NCI-H1092 (cell line): ENCODE data around the gene PXMP4.
"Not testable (repeated sequence)": the region's sequence is repeated elsewhere in the genome, so short reads cannot be mapped to it uniquely, and the experiment has no call there.

Experiments
- DNase-seq: peaks from one replicate; lab custom pipeline; 2025; lab: John Stamatoyannopoulos, UW

PXMP4 gene, protein sequence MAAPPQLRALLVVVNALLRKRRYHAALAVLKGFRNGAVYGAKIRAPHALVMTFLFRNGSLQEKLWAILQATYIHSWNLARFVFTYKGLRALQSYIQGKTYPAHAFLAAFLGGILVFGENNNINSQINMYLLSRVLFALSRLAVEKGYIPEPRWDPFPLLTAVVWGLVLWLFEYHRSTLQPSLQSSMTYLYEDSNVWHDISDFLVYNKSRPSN

DNA sequence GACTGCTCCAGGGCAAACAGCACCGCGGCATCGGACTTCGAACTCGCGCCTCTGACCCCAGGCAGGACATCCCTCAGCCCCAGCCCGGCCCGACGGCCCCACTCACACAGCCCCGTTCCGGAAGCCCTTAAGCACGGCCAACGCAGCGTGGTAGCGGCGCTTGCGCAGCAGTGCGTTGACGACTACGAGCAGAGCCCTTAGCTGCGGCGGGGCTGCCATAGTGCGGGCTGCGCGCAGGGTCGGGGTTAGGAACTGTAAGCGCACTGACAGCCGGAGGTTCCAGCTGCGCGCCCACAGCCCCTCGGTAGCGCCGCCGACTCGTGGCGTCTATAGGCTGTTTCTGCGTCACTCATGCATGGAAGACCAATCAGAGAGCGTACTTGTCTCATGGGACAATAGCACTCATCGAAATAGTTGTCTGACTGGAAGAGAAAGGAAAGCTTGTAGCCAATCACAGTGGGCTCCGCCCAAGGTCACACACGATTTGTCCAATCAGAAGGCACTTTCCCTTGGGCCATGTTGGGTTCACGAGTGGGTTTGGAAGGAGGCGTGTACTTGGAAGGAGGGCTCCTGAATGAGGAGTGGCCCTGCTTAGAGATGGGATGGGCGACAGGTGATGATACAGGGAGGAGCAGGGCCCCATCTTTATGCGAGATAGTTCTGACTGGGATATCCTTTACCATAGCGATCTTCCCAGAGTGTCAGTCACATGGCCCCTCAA is at the start of gene PXMP4:
Gene PXMP4, minus strand, starts transcription at position 322 of the 721 bp plus-strand sequence. Its CDS starts 103 bp downstream, at position 219.
- DNase-seq, result peak; percentile 98

DNA sequence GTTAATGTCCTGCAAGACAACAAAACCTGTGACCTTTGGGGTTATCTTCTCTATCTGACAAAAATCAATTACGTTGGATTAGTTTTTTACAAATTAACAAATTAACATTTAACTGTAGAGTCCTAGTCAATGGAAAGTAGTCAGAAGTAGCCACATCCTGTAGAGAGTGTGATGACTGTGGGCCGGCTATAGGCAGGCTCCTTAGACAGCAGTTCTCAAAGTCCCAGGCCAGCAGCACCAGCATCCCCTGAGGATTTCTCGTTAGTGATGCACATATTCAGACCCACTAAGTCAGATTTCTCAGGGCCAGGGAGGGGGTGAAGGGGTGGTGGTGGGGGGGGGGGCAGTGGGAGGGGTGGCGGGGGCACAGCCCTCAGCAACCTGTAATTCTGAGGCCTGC is 48.9 kb upstream of the PXMP4 start:
- no peak for DNase-seq

DNA sequence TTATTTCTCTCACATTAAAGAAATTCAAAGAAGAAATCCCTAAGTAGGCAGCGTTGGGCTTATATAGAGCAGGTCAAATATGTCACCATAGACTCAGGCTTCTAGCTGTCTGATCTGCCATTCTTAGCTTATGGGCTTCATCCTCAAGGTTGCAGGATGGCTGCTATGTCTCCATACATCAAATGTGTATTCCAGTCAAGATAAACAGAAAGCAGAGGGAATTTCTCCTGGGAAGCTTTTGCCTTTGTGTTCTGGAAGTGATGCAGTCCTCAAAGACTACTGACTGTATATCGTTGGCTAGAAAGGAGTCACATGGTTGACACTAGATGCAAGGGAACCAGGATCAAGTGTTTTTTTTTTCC is 47.6 kb upstream of the PXMP4 start:
- DNase-seq, result no peak

DNA sequence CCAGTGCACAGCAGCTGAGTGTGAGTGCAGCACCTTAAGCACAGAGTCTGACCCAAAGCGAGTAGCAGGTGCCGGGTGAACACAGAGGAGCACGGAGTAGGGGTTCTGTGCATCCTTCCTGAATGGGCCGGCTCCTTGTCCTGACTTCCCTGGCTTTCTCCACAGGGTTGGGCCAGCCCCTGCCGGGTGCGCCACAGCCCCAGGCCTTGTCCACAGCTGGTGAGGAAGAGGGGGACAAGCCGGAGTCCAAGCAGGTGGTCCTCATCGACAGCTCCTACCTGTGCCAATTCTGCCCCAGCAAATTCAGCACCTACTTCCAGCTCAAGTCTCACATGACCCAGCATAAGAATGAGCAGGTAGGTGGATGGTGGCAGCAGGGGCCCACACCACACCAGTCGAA is 46.6 kb upstream of the PXMP4 start:
- DNase-seq, result no peak

DNA sequence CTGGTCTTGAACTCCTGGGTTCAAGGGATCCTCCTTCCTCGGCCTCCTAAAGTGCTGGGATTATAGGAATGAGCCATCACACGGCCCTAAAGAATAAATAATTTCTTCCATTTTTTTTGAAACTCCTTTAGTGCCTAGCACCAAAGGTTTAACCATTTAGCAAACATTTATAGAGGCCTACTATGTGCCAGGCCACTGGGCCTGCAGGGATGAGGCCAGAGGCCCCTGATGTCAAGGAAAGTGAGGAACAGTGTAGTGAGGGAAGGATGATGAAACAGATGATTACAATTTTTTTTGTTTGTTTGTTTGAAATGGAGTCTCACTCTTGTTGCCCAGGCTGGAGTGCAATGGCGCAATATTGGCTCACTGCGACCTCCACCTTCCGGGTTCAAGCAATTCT is 45.5 kb upstream of the PXMP4 start:
- DNase-seq, result no peak

DNA sequence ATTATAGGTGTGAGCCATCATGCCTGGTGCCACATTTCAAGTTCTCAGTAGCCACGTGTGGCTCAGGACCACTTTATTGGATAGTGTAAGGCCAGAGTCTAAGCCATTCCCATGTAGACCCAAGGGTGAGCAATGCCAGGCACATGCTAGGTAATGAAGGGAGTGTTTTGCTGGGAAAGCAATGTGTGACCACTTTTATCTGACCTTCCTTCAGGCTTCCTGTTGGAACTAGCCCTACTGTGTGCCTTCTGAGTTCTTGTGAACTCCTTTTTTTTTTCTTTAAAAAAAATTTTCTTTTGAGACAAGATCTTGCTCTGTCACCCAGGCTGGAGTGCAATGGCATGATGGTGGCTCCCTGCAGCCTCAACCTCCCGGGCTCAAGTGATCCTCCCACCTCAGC is 45.0 kb upstream of the PXMP4 start:
- DNase-seq, result no peak

DNA sequence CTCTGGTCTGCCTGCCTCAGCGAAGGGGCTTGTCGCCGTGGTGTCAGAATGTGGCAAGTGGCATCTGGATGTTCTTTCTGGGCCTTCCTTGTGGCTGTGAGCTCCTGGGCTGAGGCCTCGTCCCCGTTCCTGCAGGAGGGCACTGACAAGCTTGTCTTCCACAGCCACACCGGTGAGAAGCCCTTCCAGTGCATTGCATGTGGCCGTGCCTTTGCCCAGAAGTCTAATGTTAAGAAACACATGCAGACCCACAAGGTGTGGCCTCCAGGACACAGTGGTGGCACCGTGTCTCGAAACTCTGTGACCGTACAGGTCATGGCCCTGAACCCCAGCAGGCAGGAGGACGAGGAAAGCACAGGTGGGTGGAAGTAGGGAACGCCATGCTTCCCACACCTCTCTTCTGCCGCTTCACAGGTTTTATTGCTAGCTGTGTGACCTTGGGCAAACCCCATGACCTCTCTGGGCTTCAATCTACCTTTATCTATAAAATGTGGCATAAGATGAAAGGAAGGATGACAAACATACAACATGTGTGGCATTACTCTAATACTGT is 41.7 kb upstream of the PXMP4 start:
- DNase-seq, result no peak

DNA sequence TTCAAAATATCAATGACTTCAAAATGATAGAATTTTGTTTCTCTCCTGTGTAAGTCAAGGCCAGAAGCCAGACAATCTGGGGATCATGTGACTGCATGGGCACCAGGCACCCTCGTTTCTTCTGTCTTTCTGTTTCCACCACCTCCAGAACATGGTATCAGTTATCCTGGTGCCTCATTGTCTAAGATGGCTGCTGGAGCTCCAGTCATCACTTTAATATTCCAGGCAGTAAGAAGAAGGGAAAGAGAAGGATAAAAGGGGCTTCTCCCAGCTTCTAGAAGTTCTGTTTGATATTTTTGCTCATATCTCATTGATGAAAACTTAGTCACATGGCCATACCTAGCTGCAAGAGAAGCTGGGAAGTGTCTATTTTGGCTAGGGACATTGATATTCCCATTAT is 37.3 kb upstream of the PXMP4 start:
- no peak for DNase-seq

DNA sequence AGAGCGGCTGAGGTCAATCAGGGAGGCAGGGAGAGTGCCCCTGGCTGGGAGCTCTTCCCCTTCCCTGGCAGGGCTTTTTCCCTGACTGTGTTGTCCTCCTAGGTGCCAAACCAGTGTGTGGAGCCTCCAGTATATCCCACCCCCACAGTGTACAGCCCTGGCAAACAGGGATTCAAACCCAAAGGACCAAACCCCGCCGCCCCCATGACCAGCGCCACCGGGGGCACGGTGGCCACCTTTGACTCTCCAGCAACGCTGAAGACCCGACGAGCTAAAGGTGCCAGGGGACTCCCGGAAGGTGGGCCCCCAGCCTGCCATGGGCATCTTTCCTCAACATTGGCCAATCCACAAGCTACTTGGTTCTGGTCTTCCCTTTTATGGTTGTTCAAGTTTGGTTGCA is 36.9 kb upstream of the PXMP4 start:
- no peak for DNase-seq

DNA sequence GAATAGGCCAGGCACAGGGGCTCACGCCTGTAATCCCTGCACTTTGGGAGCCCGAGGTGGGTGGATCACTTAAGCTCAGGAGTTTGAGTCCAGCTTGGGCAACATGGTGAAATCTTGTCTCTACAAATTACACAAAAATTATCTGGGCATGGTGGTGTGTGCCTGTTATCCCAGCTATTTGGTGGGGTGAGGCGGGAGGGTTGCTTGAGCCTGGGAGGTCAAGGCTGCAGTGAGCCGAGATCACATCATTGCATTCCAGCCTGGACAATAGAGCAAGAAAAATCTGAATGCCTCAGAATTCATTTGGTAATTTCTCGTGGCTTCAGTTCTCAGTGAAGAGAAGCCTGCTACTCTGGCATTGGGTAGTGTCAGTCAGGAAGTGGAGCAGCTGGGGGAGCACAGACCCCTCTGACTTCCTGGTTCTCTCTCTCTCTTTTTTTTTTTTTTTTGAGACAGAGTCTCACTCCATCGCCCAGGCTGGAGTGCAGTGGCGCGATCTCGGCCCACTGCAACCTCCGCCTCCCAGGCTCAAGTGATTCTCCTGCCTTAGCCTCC is 35.9 kb upstream of the PXMP4 start:
- DNase-seq, result not testable (repeated sequence)

DNA sequence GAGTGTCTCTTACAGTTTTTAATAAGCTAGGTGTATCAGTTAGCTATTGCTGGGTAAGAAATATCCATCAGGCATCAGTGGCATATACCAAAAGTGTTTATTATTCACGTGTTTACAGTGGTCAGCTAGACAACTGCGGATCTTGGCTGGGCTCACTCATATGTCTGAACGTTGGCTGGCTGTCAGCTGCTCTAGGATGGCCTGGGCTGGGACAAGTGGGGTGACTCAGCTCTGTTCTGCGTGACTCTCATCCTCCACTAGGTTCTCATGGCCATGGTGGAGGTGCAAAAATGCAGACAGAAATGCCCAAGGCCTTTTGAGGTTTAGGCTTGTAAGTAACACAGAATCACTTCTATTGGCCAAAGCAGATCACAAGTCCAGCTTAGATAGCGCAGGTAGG is 33.7 kb upstream of the PXMP4 start:
- DNase-seq, result no peak

DNA sequence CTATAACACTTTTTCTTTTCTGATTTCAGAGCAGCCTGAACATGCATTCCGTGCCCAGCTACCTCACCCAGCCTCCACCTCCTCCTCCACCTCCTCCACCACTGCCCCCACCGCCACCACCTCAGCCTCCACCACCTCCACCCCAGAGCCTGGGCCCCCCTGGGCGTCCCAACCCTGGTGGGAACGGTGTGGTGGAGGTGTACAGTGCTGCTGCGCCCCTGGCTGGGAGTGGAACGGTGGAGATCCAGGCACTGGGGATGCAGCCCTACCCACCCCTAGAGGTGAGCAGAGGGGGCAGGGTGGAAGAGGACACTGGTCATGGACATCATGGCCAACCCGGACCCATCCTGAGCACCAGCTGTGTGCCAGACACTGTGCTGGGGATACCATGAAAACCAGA is 33.0 kb upstream of the PXMP4 start:
- no peak for DNase-seq

DNA sequence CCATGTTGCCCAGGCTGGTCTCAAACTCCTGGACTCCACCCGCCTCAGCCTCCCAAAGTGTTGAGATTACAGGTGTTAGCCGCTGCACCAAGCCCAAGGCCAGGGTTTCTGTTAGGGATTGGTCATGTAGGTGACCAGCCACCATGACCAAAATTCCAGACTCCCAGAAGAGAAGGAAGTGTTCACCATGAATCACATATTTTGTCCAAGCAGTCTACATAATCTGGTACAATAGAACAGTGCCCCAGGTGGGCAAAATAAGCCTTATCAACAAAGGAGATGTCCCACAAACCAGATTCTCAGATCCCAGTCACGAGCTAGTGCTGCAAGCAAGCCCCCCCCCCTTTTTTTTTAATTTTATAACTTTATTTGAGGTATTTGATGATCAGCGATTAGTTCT is 31.7 kb upstream of the PXMP4 start:
- DNase-seq, result no peak

DNA sequence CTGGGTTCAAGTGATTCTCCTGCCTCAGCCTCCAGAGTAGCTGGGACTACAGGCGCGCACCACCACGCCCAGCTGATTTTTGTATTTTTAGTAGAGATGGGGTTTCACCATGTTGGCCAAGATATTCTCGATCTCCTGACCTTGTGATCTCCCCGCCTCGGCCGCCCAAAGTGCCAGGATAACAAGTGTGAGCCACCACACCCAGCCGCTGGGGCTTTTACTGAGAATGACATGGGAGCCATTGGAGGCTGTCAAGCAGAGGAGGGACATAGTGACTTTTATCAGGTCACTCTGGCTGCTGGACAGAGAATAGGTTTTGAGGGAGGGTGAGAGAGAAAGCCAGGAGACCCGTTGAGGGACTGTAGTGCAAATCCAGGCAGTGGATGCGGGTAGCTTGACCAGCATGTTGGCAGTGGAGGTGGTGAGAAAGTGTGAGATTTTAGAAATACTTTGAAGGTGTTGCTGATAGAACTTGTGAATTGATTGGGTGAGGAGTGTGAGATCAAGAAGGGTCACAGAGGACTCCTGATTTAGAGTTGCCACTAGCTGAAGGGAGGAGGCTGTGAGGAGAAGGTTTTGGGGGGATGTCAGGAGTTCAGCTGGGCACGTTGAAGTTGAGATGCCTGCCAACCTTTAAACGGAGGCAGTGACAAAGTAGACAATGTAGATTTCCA is 26.4 kb upstream of the PXMP4 start:
- no peak for DNase-seq

DNA sequence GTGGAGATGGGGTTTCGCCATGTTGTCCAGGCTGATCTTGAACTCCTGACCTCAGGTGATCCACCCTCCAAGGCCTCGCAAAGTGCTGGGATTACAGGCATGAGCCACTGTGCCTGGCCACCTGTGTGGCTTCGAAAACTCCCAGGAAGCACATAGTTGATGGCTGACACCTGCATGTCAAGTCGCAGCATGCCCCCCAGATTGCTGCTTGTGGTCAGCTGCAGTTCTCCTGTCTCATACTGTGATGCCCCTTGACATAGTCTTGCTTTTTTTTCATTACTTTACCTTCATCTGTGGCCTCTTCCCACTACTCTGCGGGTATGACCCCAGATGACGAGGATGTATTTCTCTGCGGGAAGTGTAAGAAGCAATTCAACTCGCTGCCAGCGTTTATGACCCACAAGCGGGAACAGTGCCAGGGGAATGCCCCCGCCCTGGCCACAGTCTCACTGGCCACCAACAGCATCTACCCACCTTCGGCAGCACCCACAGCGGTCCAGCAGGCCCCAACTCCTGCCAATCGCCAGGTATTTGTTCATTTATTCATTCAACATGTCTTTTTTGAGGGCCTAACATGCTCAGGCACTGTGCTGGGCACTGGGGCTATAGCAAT is 24.8 kb upstream of the PXMP4 start:
- no peak for DNase-seq

DNA sequence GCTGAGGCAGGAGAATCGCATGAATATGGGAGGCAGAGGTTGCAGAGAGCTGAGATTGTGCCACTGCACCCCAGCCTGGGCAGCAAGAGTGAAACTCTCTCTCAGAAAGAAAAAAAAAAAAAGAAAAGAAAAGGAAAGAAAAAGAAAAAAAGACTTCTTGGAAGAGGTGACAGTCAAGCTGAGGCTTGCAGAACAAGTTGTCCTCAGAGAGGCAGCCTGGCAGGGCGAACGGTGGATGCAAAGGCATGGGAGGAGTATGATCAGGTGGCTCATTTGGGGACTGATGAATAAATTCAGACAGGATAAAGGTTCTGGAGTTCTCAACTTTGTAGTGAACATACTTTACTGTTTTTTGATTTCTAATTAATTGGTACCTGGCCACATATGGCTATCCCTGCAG is 24.1 kb upstream of the PXMP4 start:
- no peak for DNase-seq

DNA sequence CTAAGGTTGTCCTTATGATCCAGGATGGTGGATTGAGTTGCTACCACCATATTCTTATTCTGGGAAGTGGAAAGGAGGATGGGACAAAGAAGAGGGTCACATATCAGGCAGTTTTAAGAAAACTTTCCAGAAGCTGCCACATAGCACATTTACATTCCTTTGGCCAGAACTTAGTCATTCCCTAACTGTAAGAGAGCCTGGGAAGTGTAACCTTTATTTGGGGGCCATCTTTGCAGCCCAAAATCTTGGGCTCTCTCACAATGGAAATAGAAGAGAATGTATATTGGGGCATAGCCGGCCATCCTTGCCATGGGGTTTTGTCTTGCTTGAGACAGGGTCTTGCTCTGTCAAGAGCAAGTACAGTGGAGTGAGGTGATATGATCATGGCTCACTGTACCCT is 20.1 kb upstream of the PXMP4 start:
- DNase-seq, result no peak

DNA sequence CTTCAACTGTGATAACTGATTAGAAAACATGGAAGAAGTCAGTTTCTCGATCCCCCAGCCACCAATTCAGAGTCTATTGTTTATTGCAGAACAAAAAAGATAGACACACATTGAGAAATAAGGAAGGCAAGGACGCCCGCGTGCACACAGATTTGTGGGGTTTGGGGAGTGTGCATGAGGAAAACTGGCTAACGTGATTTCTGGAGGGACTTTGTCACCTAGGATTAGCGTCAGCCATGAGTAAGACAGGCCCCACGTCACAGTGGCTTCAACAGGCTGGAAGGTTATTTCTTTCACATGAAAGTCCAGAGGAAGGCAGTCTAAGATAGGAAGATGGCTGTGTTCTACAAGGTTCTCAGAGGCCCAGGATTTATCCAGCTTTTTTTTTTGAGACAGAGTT is 19.4 kb upstream of the PXMP4 start:
- DNase-seq, result no peak

DNA sequence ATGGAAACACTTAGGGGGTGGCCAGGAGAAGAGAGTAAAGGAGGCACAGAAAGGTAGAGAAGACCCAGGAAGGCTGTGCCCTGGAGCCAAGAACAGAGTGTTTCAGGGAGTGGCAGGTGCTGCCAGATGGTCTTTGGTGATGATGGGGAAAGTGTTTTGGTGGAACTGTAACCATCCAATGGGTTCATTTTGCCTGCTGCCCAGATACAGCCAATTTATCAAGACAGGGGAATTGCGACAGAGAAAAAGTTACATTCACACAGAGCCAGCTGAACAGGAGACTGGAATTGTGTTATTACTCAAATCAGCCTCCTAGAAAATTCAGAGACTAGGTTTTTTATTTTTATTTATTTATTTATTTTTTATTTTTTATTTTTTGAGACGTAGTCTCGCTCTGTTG is 16.9 kb upstream of the PXMP4 start:
- no peak for DNase-seq

DNA sequence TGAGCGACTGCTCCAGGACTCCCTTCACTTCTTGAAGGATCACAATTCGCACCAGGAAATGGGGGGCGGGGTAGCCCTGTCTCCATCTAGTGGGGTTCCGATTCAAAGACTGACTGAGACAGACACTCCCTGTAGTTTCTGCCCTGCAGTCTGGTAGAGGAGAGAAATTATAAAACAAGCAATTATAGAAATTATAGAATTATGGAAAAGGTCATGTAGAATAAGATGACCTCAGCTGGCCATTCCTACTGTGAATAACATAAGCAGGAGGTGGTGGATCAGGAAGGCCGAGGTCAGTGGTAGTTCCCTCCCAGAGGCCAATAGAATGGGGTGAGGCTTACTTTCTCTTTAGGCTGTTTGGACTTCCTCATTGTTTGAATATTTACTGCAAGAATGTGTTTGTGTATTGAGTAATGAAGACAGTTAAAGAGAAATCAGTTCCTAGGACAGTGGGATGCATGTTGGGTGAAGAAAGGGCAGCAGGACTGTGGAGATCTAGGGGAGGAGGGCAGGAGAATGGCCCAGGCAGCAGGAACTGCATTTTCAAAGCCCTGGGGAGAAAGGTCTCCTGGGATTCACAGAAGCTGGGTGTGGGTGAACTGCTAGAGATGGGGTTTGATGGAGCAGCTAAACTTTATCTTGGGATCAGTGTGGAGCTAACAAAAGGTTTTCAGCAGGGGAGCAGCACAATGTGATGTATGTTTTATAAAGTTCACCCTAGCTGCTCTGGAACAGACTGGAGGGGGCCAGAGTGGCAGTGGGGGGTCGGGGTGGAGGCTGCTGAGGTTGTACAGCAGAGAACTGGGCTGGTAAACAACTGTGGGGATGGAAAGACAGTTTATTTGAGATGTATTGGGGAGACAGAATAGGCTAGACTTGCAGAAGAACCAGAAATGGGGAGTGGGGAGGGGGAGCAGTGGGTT is 13.8 kb upstream of the PXMP4 start:
- no peak for DNase-seq
